Measurements from ENCODE around the gene RABGAP1L. TPM values are rescaled to one million over a fixed set of nuclear protein-coding genes. Genes with fewer than 3 reads are reported as not detected.

Gene RABGAP1L
- total and polyA plus RNA-seq, 2 of the 8 experiments (the other 6 are each of a cell fraction or from before 2014, with no cell fraction given), result 33.3 to 156 TPM

DNA sequence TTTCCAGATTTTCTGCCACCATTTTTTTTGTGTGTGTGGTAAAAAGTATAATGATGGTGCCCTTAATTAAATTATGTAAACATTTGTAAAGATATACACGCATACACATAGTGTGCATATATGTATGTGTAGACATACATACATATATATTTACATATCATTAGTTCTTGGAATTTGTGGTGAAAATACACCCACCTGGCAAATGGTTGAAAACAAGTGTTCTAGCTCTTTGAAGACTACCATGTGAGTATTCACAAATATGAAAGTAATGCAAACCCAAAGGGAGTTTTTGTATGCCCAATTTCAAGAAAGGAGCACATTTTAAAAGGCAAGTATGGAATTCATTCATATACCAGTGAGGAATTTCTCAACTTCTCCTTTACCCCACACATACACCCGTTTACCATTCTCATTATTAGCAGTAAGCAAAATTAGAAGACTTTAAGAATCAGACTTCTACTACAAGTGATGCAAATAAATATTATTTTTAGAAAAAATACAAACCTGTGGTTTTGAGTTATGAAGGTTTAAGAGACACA, 8.0 kb downstream of the RABGAP1L start (continued):
- TF ChIP-seq, protein P1, sequence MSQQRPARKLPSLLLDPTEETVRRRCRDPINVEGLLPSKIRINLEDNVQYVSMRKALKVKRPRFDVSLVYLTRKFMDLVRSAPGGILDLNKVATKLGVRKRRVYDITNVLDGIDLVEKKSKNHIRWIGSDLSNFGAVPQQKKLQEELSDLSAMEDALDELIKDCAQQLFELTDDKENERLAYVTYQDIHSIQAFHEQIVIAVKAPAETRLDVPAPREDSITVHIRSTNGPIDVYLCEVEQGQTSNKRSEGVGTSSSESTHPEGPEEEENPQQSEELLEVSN (IDR thresholded peaks at IDR 0.05), result no peak
- TF ChIP-seq TEAD4 (IDR thresholded peaks at IDR 0.05; ENCODE audit: low read depth, low read length), result no peak
- no peak for TF ChIP-seq POU5F1 (IDR thresholded peaks at IDR 0.05; ENCODE audit: low read depth, low read length)
- TF ChIP-seq, protein P2, sequence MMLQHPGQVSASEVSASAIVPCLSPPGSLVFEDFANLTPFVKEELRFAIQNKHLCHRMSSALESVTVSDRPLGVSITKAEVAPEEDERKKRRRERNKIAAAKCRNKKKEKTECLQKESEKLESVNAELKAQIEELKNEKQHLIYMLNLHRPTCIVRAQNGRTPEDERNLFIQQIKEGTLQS (IDR thresholded peaks at IDR 0.05; ENCODE audit: insufficient read depth, low read depth, low read length), result no peak
- no peak for TF ChIP-seq SP1 (IDR thresholded peaks at IDR 0.05; ENCODE audit: low read depth, low read length)
- TF ChIP-seq CEBPB (IDR thresholded peaks at IDR 0.05; ENCODE audit: low read depth, low read length), result no peak
- TF ChIP-seq ZNF274 (IDR thresholded peaks at IDR 0.05; ENCODE audit: borderline replicate concordance, extremely low read depth, low read length), result no peak
- TF ChIP-seq CBX5 (IDR thresholded peaks at IDR 0.05; ENCODE audit: low read depth, low read length), result no peak

Measured in H1 (cell line).